Activated naive CD8-positive, alpha-beta T cell treated with anti-CD3 and anti-CD28 coated beads for 36 hours (primary cell): Measurements from ENCODE around the gene DAGLB. TPM values are rescaled to one million over a fixed set of nuclear protein-coding genes. Genes with fewer than 3 reads are reported as not detected.

Source experiments
- DNase-seq: peaks from one replicate; pipeline ENCODE4 v3.0.0; 2021
- H3K27ac Mint-ChIP-seq: one replicate; pipeline ENCODE4 v1.8.0; 2022; ENCODE audit warnings: mild to moderate bottlenecking, moderate library complexity, mixed read lengths
- H3K27me3 Mint-ChIP-seq: one replicate; pipeline ENCODE4 v1.8.0; 2022; ENCODE audit warnings: mild to moderate bottlenecking, mixed read lengths
- H3K36me3 Mint-ChIP-seq: one replicate; pipeline ENCODE4 v1.8.0; 2021; ENCODE audit warnings: mild to moderate bottlenecking, mixed read lengths
- H3K4me1 Mint-ChIP-seq: one replicate; pipeline ENCODE4 v1.8.0; 2021; ENCODE audit warnings: mixed read lengths
- H3K4me3 Mint-ChIP-seq: one replicate; pipeline ENCODE4 v1.8.0; 2022; ENCODE audit warnings: mild to moderate bottlenecking, moderate library complexity, mixed read lengths
- H3K9me3 Mint-ChIP-seq: one replicate; pipeline ENCODE4 v1.8.0; 2022; ENCODE audit warnings: mixed read lengths
- total RNA-seq, 2 experiments: library from RNA; stranded (reverse); gene quantifications; one replicate each; pipeline ENCODE4 v1.2.3, GENCODE V29; 2021

DAGLB gene, protein sequence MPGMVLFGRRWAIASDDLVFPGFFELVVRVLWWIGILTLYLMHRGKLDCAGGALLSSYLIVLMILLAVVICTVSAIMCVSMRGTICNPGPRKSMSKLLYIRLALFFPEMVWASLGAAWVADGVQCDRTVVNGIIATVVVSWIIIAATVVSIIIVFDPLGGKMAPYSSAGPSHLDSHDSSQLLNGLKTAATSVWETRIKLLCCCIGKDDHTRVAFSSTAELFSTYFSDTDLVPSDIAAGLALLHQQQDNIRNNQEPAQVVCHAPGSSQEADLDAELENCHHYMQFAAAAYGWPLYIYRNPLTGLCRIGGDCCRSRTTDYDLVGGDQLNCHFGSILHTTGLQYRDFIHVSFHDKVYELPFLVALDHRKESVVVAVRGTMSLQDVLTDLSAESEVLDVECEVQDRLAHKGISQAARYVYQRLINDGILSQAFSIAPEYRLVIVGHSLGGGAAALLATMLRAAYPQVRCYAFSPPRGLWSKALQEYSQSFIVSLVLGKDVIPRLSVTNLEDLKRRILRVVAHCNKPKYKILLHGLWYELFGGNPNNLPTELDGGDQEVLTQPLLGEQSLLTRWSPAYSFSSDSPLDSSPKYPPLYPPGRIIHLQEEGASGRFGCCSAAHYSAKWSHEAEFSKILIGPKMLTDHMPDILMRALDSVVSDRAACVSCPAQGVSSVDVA
- total RNA-seq: 10 to 100 TPM; 15.7 to 17.1 TPM

DNA sequence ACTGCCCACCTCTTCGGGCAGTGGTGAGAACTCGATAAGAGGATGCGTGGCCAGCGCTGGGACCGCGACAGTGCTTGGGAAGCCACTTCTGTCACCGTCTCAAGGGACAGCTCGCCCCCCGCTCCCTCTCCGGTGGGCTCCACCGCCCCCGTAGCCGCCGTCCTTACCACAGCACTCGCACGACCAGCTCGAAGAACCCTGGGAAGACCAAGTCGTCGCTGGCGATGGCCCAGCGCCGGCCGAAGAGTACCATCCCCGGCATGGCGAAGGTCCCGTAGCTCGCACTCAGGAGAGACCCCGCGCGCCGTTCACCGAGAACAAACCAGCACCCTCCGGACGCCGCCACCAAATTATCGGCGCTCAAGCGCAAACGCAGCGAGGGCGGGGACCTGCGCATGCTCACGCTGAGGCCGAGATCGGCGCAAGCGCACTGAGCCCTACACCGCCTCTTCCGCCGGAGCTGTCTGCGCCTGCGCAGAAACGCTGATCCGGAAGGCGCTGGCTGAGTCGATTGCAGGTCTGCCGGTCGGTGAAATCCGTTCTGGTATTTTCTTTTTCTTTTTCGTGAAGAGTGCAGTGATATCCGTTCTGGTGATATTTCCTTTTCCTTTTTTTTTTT is at the start of gene DAGLB:
Gene DAGLB, minus strand, starts transcription at position 374 of the 619 bp plus-strand sequence. Its CDS starts 112 bp downstream, at position 262.
- Mint-ChIP-seq H3K4me1 (peaks cover 16% of the 10 kb centered on the region), H3K36me3 (peaks cover 18% of the 10 kb centered on the region), H3K9me3 (no peaks in the 10 kb centered on the region), H3K27ac (peak within 1 kb of the TSS; percentile 90), H3K27me3 (no peaks in the 10 kb centered on the region), H3K4me3 (peak within 1 kb of the TSS; percentile 89)
- DNase-seq: peak; percentile 94

DNA sequence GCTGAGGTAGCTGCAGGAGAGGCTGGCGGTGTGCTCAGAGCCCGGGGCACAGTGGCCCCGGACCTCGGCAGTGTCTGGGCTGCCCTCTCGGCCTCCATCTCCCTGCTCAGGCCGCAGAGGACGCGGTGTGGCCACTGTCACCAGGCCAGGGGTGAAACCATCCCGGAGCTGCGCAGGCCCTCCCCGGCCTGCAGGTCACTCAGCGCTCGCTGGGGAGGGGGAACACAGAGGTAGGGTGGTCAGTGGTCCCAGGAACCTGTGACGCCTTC is 49.8 kb upstream of the DAGLB start:
- Mint-ChIP-seq H3K27ac (no peak overlapping the region), H3K4me1 (no peaks in the 10 kb centered on the region), H3K27me3 (no peaks in the 10 kb centered on the region), H3K36me3 (no peaks in the 10 kb centered on the region), H3K4me3 (no peak overlapping the region), H3K9me3 (no peaks in the 10 kb centered on the region)
- no peak for DNase-seq

DNA sequence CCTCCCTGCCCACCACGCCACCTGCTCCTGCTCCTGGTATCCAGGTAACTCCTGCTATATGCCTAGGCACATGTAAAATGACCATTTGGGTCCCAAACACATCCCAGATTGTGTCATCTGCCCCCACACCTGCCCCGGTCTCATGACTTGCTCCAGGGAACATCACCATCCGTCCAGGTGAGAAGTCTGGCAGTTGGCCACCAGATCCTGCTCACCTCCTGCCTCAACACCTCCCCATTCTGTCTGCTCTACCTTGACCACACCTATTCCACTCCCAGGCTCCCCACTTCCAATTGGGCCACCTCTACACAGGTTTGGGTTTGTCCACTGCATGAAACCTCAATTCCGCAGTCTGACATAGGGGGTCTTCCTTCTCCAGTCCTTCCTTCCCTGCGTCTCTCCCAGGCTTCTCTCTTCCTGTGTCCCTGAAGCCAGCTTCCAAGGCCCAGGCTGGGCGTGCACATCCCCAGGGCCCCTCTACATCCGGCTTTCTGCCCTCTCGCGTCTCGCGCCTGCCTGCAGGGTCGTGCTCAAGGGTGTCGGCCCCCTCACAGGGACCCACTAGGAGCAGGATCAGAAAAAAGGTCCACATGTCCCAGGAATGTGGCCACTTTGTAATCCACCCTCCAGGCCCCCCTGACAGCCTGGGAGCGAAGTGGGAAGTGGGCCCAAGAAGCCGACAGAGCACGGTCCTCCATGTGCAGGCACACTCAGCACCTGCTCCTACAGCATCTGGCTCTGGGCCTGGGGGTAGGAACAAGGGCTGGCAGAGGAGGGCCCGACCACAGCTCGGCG is 49.3 kb upstream of the DAGLB start:
- Mint-ChIP-seq H3K36me3 (no peaks in the 10 kb centered on the region), H3K4me1 (no peaks in the 10 kb centered on the region), H3K27ac (no peak overlapping the region), H3K9me3 (no peaks in the 10 kb centered on the region), H3K4me3 (no peak overlapping the region), H3K27me3 (no peaks in the 10 kb centered on the region)
- no peak for DNase-seq

DNA sequence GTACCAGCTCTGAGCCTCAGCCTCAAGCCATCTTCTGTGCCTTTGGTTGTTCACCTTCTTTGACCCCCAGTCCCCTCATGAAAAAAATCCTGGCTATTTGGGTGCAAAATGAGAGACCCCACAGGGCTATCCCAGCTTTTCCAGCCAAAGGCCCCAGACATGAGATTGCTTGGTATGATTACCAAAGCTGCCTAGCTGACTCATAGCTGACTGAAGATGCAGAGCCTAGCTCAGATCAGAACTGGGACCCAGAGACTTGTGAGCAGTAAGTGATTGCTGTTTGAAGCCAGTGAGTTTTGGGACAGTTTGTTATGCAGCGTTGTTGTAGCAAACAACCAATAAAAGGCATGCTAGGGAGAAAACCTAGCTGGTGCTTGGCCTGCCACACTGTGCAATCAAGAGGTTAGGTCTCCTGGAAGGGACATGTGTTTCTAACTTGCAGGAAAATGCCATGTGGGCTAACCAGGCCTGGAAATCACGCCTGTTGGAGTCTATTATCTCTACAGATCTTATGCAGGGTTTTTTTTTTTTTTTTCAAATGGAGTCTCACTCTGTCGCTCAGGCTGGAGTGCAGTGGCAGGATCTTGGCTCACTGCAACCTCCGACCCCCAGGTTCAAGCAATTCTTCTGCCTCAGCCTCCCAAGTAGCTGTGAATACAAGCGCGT is 48.0 kb upstream of the DAGLB start:
- Mint-ChIP-seq H3K4me1 (no peaks in the 10 kb centered on the region), H3K9me3 (no peaks in the 10 kb centered on the region), H3K27me3 (peaks cover 5% of the 10 kb centered on the region), H3K27ac (no peak overlapping the region), H3K4me3 (no peak overlapping the region), H3K36me3 (no peaks in the 10 kb centered on the region)
- no peak for DNase-seq

DNA sequence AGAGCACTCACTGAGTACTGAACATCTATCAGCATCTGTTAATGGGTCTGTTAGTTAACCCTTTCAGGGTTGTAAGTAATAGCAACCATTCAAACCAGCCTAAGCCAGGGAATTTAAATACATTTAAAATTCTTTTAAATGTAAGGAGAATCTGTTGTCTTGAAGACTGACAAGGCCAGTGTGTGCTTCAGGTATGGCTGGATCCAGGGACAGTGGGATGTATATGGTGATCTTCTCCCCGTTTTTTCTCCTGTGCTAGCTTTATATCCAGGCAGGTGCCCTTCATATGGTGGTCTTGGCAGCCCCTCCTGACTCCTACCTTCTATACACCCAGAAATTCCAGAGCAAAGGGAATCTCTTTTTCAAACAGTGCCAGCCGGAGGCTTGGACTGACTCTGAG is 46.6 kb upstream of the DAGLB start:
- DNase-seq: no peak
- no peak overlapping the region for H3K27ac Mint-ChIP-seq
- H3K27me3 Mint-ChIP-seq: peaks cover 5% of the 10 kb centered on the region
- H3K36me3 Mint-ChIP-seq: no peaks in the 10 kb centered on the region
- no peak overlapping the region for H3K4me3 Mint-ChIP-seq
- H3K9me3 Mint-ChIP-seq: no peaks in the 10 kb centered on the region
- no peaks in the 10 kb centered on the region for H3K4me1 Mint-ChIP-seq

DNA sequence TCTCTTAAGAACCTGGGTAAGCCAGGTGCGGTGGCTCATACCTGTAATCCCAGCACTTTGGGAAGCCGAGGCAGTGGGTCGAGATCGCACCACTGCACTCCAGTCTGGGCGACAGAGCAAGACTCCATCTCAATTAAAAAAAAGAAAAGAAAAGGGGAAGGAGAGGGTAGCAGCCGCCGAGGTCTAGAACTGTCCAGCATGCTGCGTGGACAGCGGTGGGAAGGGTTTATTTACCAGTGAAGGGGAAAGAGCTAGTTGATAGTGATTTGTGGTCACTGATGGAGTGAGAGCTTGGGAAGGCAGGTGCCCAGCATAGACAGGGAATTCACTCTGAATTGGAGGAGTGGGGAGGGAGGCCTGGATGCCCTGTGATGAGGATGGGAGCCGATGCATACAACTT is 43.4 kb upstream of the DAGLB start:
- Mint-ChIP-seq H3K36me3 (no peaks in the 10 kb centered on the region), H3K4me3 (no peak overlapping the region), H3K27me3 (peaks cover 5% of the 10 kb centered on the region), H3K9me3 (no peaks in the 10 kb centered on the region), H3K4me1 (no peaks in the 10 kb centered on the region), H3K27ac (no peak overlapping the region)
- DNase-seq: no peak

DNA sequence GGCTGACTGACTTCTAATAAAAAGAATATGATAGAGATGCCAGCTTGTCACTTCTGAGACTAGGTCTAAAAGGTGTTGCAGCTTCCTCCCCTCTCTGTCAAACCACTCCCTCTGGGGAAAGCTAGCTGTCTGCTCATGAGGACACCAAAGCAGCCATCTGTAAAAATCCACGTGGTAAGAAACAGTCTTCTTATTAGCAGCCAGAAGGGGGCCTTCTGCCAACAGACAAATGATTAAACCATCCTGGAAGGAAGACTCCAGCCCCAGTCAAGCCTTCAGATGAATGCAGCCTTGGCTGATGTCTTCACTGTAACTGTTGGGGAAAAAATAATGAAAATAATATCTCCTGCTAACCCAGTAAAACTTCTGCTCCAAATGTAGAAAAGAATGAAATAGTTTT is 41.9 kb upstream of the DAGLB start:
- no peak for DNase-seq
- Mint-ChIP-seq H3K27ac (no peak overlapping the region), H3K4me1 (peaks cover 3% of the 10 kb centered on the region), H3K9me3 (no peaks in the 10 kb centered on the region), H3K4me3 (no peak overlapping the region), H3K36me3 (no peaks in the 10 kb centered on the region), H3K27me3 (peaks cover 5% of the 10 kb centered on the region)

DNA sequence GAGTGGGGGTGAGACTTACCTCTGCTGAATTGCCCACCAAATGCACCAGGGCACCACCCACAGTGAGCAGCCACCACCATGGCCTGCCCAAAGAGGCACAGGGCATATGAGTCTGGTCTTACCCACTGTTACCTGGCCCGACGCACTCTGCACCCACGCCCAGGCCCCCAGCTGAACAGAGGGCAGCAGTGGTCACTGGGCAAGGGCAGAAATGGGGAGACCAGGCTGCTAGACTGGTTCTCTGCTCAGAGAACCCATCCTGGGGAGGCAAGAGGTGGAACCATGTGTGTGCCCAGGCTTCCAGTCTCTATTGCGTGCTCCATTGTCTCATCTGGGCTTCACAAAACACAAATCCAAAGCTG is 39.4 kb upstream of the DAGLB start:
- DNase-seq: no peak
- H3K36me3 Mint-ChIP-seq: peaks cover 8% of the 10 kb centered on the region
- no peaks in the 10 kb centered on the region for H3K9me3 Mint-ChIP-seq
- H3K27me3 Mint-ChIP-seq: peaks cover 5% of the 10 kb centered on the region
- no peak overlapping the region for H3K4me3 Mint-ChIP-seq
- H3K27ac Mint-ChIP-seq: no peak overlapping the region
- peaks cover 10% of the 10 kb centered on the region for H3K4me1 Mint-ChIP-seq

DNA sequence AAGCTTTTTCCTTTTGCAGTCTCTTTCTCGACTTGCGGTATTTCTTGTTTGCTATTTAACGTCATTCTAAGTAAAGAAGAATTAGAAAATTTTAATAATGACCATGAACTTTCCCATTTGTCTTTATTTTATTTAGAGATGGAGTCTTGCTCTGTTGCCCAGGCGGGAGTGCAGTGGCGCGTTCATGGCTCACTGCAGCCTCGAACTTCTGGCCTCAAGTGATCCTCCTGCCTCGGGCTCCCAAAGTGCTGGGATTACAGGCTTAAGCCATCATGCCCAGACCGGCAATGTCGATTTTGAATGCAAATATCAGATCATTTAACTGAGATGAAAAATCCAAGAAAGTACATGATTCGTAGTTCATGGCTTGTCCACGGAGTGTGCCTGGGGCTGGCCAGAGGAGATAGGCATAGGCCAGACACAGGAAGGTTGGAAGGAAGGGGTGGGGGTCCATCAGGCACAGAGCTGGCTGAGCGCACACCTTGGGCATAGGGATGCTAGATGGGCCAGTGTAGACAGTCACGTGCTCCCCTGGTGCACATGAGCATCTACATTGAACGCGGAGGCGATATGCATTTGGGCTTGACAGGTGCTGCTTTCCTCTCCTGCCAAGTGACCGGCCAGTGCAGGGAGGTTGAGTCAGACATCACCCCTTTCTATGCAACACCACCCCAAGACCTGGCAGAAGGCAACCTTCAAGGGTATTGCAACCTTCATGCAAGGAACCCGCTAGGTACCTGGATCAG is 38.9 kb upstream of the DAGLB start:
- H3K4me1 Mint-ChIP-seq: peaks cover 14% of the 10 kb centered on the region
- peaks cover 5% of the 10 kb centered on the region for H3K27me3 Mint-ChIP-seq
- no peaks in the 10 kb centered on the region for H3K9me3 Mint-ChIP-seq
- H3K27ac Mint-ChIP-seq: no peak overlapping the region
- H3K36me3 Mint-ChIP-seq: peaks cover 10% of the 10 kb centered on the region
- no peak for DNase-seq
- H3K4me3 Mint-ChIP-seq: no peak overlapping the region

DNA sequence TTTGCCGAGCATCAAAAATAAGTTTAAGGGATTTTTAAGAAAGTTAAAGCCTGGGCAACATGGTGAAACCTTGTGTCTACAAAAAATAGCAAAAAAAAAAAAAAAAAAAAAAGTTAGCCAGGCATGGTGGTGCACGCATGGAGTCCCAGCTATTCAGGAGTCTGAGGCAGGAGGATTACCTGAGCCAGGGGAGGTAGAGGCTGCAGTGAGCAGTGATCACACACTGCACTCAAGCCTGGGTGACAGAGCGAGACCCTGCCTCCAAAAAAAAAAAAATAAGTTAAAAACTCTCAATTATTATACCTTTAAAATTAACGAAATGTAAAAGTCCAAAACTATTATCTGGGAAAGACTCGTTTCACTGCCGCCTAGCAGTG is 35.0 kb upstream of the DAGLB start:
- H3K27me3 Mint-ChIP-seq: no peaks in the 10 kb centered on the region
- H3K36me3 Mint-ChIP-seq: peaks cover 21% of the 10 kb centered on the region
- peak overlapping the region; percentile 90 for H3K27ac Mint-ChIP-seq
- H3K4me1 Mint-ChIP-seq: peaks cover 46% of the 10 kb centered on the region
- no peaks in the 10 kb centered on the region for H3K9me3 Mint-ChIP-seq
- DNase-seq: no peak
- H3K4me3 Mint-ChIP-seq: peak overlapping the region; percentile 93

DNA sequence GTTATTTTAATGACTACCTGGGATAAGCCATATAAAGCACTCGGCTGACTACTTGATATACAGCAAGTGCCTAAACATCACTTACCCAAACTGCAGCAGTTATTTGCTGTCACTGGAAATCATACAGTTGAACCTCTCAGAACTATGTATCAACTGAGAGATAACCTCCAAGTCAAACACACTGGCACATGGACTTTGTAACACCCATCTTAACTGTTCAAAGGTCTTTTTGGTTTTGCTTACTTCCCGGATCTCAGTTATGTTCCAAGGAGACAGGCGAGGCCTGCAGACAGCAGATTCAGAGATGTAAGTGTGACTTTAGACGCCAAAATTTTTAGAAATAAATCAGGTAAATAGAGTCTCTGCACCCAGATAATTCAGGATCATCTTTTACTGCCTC is 34.6 kb upstream of the DAGLB start:
- no peak for DNase-seq
- H3K4me3 Mint-ChIP-seq: peak overlapping the region; percentile 93
- no peaks in the 10 kb centered on the region for H3K9me3 Mint-ChIP-seq
- peaks cover 50% of the 10 kb centered on the region for H3K4me1 Mint-ChIP-seq
- H3K27me3 Mint-ChIP-seq: no peaks in the 10 kb centered on the region
- H3K27ac Mint-ChIP-seq: no peak overlapping the region
- H3K36me3 Mint-ChIP-seq: peaks cover 21% of the 10 kb centered on the region

DNA sequence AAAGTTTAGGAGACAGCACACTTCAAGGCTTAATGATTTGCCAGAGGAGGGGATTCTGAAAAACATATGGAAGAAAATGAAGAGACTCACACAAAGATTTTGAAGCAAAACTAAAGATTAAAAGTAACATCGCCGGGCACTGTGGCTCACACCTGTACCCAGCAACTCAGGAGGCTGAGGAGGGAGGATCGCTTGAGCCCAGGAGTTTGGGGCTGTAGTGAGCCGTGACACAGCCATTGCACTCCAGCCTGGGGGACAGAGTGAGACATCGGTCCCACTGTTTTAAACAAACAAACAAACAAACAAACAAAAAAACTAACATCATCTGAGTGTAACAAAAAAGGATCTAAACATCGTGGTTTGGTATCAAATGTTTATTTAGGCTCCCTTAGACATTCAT is 33.7 kb upstream of the DAGLB start:
- Mint-ChIP-seq H3K4me1 (peaks cover 58% of the 10 kb centered on the region), H3K27me3 (no peaks in the 10 kb centered on the region), H3K4me3 (peak overlapping the region; percentile 45), H3K36me3 (peaks cover 21% of the 10 kb centered on the region), H3K27ac (no peak overlapping the region), H3K9me3 (no peaks in the 10 kb centered on the region)
- no peak for DNase-seq

DNA sequence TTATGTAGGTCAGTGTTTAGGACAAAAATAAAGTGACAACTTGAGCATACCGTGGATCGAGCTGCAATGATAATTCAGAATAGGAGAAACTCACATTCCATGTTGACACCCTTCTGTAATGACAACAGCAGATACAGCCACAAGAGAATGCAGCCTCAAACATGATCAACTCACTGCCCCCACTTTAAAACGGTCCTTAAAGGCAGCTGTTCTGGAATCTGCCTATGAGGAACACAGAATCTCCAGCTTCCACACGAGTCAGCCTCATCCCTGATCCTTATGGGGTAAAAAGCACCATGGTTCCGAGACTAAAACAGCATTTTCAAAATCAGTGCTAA is 32.5 kb upstream of the DAGLB start:
- Mint-ChIP-seq H3K4me1 (peaks cover 63% of the 10 kb centered on the region), H3K36me3 (peaks cover 21% of the 10 kb centered on the region), H3K9me3 (no peaks in the 10 kb centered on the region), H3K27ac (no peak overlapping the region), H3K4me3 (no peak overlapping the region), H3K27me3 (no peaks in the 10 kb centered on the region)
- DNase-seq: no peak

DNA sequence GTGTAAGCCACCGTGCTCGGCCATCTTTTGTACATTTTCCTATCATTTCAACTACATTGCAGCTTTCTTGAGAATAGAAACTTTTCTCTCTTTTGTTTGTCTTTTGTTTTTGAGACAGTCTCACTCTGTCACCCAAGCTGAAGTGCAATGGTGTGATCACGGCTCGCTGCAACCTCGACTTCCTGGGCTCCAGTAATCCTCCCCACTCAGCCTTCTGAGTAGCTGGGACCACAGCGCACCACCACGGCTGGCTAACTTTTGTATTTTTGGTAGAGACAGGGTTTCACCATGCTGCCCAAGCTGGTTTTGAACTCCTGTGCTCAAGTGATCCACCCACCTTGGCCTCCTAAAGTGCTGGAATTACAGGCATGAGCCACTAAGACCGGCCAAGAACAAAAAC is 31.3 kb upstream of the DAGLB start:
- no peak for DNase-seq
- Mint-ChIP-seq H3K36me3 (peaks cover 21% of the 10 kb centered on the region), H3K4me3 (no peak overlapping the region), H3K27me3 (no peaks in the 10 kb centered on the region), H3K4me1 (peaks cover 59% of the 10 kb centered on the region), H3K9me3 (no peaks in the 10 kb centered on the region), H3K27ac (peak overlapping the region; percentile 48)
